Mesendoderm (in vitro differentiated cells): Measurements from ENCODE around the gene DHRS3.

Experiments
- DNase-seq: peaks from one replicate; pipeline ENCODE4 v3.0.0; 2013
- H2AK5ac ChIP-seq: 2 replicates; pipeline ENCODE4 v1.6.1; 2013; ENCODE audit warnings: low read length, inconsistent platforms
- H2BK120ac ChIP-seq: 2 replicates; pipeline ENCODE4 v1.6.1; 2013; ENCODE audit warnings: low read depth, mild to moderate bottlenecking, low read length, moderate library complexity, mixed read lengths
- H2BK15ac ChIP-seq: replicated peaks from 2 replicates; pipeline ENCODE4 v1.6.1; 2013; ENCODE audit warnings: low read depth, mild to moderate bottlenecking, moderate library complexity
- H2BK5ac ChIP-seq: 2 replicates; pipeline ENCODE4 v1.6.1; 2013; ENCODE audit warnings: low read length, inconsistent platforms
- H3K18ac ChIP-seq: 2 replicates; pipeline ENCODE4 v1.6.1; 2013; ENCODE audit warnings: mild to moderate bottlenecking, low read length, mixed read lengths
- H3K23ac ChIP-seq: one replicate; pipeline ENCODE4 v1.6.1; 2013; ENCODE audit warnings: low read length
- H3K27ac ChIP-seq: 2 replicates; pipeline ENCODE4 v1.5.1; 2013; ENCODE audit warnings: low read depth, mild to moderate bottlenecking, inconsistent platforms, low read length, moderate library complexity
- H3K27me3 ChIP-seq: 2 replicates; pipeline ENCODE4 v1.6.1; 2013; ENCODE audit warnings: low read length, control low read depth, mild to moderate bottlenecking, inconsistent platforms; ENCODE audit not compliant: insufficient read depth, poor library complexity
- H3K36me3 ChIP-seq: 2 replicates; pipeline ENCODE4 v1.6.1; 2013; ENCODE audit warnings: low read length, inconsistent platforms; ENCODE audit not compliant: control insufficient read depth, insufficient read depth
- H3K4ac ChIP-seq: one replicate; pipeline ENCODE4 v1.6.1; 2013; ENCODE audit warnings: low read depth, mild to moderate bottlenecking, low read length, moderate library complexity
- H3K4me1 ChIP-seq: 2 replicates; pipeline ENCODE4 v1.6.1; 2013; ENCODE audit warnings: low read depth, low read length, inconsistent platforms; ENCODE audit not compliant: control insufficient read depth
- H3K4me2 ChIP-seq: 2 replicates; pipeline ENCODE4 v1.6.1; 2013; ENCODE audit warnings: low read length
- H3K4me3 ChIP-seq: 2 replicates; pipeline ENCODE4 v1.5.1; 2013; ENCODE audit warnings: mild to moderate bottlenecking, low read length
- H3K56ac ChIP-seq: one replicate; pipeline ENCODE4 v1.6.1; 2013; ENCODE audit warnings: low read length
- H3K79me1 ChIP-seq: 2 replicates; pipeline ENCODE4 v1.6.1; 2013; ENCODE audit warnings: low read length, inconsistent platforms
- H3K79me2 ChIP-seq: 2 replicates; pipeline ENCODE4 v1.6.1; 2013; ENCODE audit warnings: mild to moderate bottlenecking, low read length; ENCODE audit not compliant: control insufficient read depth, insufficient read depth
- H3K9ac ChIP-seq: 2 replicates; pipeline ENCODE4 v1.6.1; 2013; ENCODE audit warnings: low read length, inconsistent platforms
- H4K5ac ChIP-seq: one replicate; pipeline ENCODE4 v1.6.1; 2013; ENCODE audit warnings: low read length
- H4K8ac ChIP-seq: one replicate; pipeline ENCODE4 v1.6.1; 2013; ENCODE audit warnings: low read depth, mild to moderate bottlenecking, control low read depth, low read length, moderate library complexity
- WGBS: extraction: QIAGEN DNeasy Blood & Tissue Kit; methylation state at CpG from one replicate; pipeline ENCODE4 v1.1.7; 2013; ENCODE audit warnings: low lambda C conversion rate, missing lambda C conversion rate; ENCODE audit not compliant: insufficient coverage; ENCODE audit errors: extremely low coverage; 5-methylcytosine and 5-hydroxymethylcytosine counted together

DHRS3 gene

GRCh38 chr1:12585951-12586942 is 31.8 kb downstream of the DHRS3 start:
- Histone ChIP-seq H3K4me1 (no peaks in the 10 kb centered on the region), H3K79me2 (no peaks in the 10 kb centered on the region), H3K4me2 (no peak overlapping the region), H2BK120ac (no peak overlapping the region), H3K79me1 (no peaks in the 10 kb centered on the region), H2BK5ac (no peak overlapping the region), H2BK15ac (no peak overlapping the region), H3K27ac (no peak overlapping the region), H3K18ac (no peak overlapping the region), H4K5ac (no peak overlapping the region), H3K4me3 (no peak overlapping the region), H3K56ac (no peak overlapping the region), H4K8ac (no peak overlapping the region), H3K9ac (no peak overlapping the region), H3K36me3 (no peaks in the 10 kb centered on the region), H2AK5ac (no peak overlapping the region), H3K4ac (no peak overlapping the region), H3K23ac (no peak overlapping the region), H3K27me3 (no peaks in the 10 kb centered on the region)
- WGBS: no CpG with 5 or more reads among the region's 19 CpGs
- no peak for DNase-seq

- no peak overlapping the region for H2BK15ac ChIP-seq
- H4K5ac ChIP-seq: no peak overlapping the region
- no peak overlapping the region for H3K4ac ChIP-seq
- no peak overlapping the region for H3K4me3 ChIP-seq
- H2AK5ac ChIP-seq: no peak overlapping the region
- no CpG with 5 or more reads among the region's 10 CpGs for WGBS
- no peak overlapping the region for H3K56ac ChIP-seq
- H3K36me3 ChIP-seq: no peaks in the 10 kb centered on the region
- no peak overlapping the region for H3K27ac ChIP-seq
- no peak overlapping the region for H2BK5ac ChIP-seq
- H3K9ac ChIP-seq: no peak overlapping the region
- no peaks in the 10 kb centered on the region for H3K27me3 ChIP-seq
- no peaks in the 10 kb centered on the region for H3K4me1 ChIP-seq
- no peak overlapping the region for H4K8ac ChIP-seq
- H3K79me1 ChIP-seq: no peaks in the 10 kb centered on the region
- H3K18ac ChIP-seq: no peak overlapping the region
- H3K4me2 ChIP-seq: no peak overlapping the region
- H2BK120ac ChIP-seq: no peak overlapping the region
- H3K23ac ChIP-seq: no peak overlapping the region
- H3K79me2 ChIP-seq: no peaks in the 10 kb centered on the region
- DNase-seq: no peak
Measured at GRCh38 chr1:12585536-12585935, 32.5 kb downstream of the DHRS3 start.

- no peak for DNase-seq
- Histone ChIP-seq H4K8ac (no peak overlapping the region), H3K79me2 (no peaks in the 10 kb centered on the region), H2BK15ac (no peak overlapping the region), H3K27ac (no peak overlapping the region), H3K4me3 (no peak overlapping the region), H3K4me2 (no peak overlapping the region), H3K27me3 (no peaks in the 10 kb centered on the region), H3K36me3 (no peaks in the 10 kb centered on the region), H2BK120ac (no peak overlapping the region), H3K9ac (no peak overlapping the region), H2AK5ac (no peak overlapping the region), H3K18ac (no peak overlapping the region), H3K56ac (no peak overlapping the region), H3K4me1 (no peaks in the 10 kb centered on the region), H3K4ac (no peak overlapping the region), H2BK5ac (no peak overlapping the region), H3K23ac (no peak overlapping the region), H3K79me1 (no peaks in the 10 kb centered on the region), H4K5ac (no peak overlapping the region)
- no CpG with 5 or more reads among the region's 6 CpGs for WGBS
Measured at GRCh38 chr1:12584900-12585525, 33.0 kb downstream of the DHRS3 start.

- Histone ChIP-seq H3K79me2 (no peaks in the 10 kb centered on the region), H2BK15ac (no peak overlapping the region), H3K36me3 (no peaks in the 10 kb centered on the region), H2BK5ac (no peak overlapping the region), H3K56ac (no peak overlapping the region), H3K4ac (no peak overlapping the region), H3K4me3 (no peak overlapping the region), H4K8ac (no peak overlapping the region), H3K27ac (no peak overlapping the region), H3K79me1 (no peaks in the 10 kb centered on the region), H3K23ac (no peak overlapping the region), H2AK5ac (no peak overlapping the region), H3K18ac (no peak overlapping the region), H3K4me2 (no peak overlapping the region), H3K27me3 (no peaks in the 10 kb centered on the region), H3K4me1 (no peaks in the 10 kb centered on the region), H2BK120ac (no peak overlapping the region), H3K9ac (no peak overlapping the region), H4K5ac (no peak overlapping the region)
- DNase-seq: no peak
Measured at GRCh38 chr1:12583484-12583883, 34.5 kb downstream of the DHRS3 start.

GRCh38 chr1:12582649-12583048 is 35.4 kb downstream of the DHRS3 start:
- H3K23ac ChIP-seq: no peak overlapping the region
- H4K5ac ChIP-seq: no peak overlapping the region
- no peaks in the 10 kb centered on the region for H3K79me1 ChIP-seq
- no peak overlapping the region for H3K9ac ChIP-seq
- H3K4me1 ChIP-seq: no peaks in the 10 kb centered on the region
- no peak for DNase-seq
- no peak overlapping the region for H2BK120ac ChIP-seq
- no peak overlapping the region for H3K4ac ChIP-seq
- no peaks in the 10 kb centered on the region for H3K79me2 ChIP-seq
- H2AK5ac ChIP-seq: no peak overlapping the region
- 100% methylated on average over 1 of the region's 4 CpGs for WGBS
- H3K4me2 ChIP-seq: no peak overlapping the region
- H3K27ac ChIP-seq: no peak overlapping the region
- no peak overlapping the region for H3K18ac ChIP-seq
- no peak overlapping the region for H4K8ac ChIP-seq
- H2BK5ac ChIP-seq: no peak overlapping the region
- no peak overlapping the region for H3K56ac ChIP-seq
- H2BK15ac ChIP-seq: no peak overlapping the region
- no peaks in the 10 kb centered on the region for H3K27me3 ChIP-seq
- no peaks in the 10 kb centered on the region for H3K36me3 ChIP-seq
- no peak overlapping the region for H3K4me3 ChIP-seq
